ENCODE results near the gene C1orf116.
A peak's percentile ranks its signal among the peaks of the same experiment; 100 is the strongest.
"Not testable (repeated sequence)": the region's sequence is repeated elsewhere in the genome, so short reads cannot be mapped to it uniquely, and the experiment has no call there.

C1orf116 gene

GRCh38 chr1:207058878-207059867 lies 26.6 kb upstream of the C1orf116 start:
- DNase-seq: no peak

- DNase-seq: no peak
Measured at GRCh38 chr1:207058252-207058651, 25.7 kb upstream of the C1orf116 start.

DNA sequence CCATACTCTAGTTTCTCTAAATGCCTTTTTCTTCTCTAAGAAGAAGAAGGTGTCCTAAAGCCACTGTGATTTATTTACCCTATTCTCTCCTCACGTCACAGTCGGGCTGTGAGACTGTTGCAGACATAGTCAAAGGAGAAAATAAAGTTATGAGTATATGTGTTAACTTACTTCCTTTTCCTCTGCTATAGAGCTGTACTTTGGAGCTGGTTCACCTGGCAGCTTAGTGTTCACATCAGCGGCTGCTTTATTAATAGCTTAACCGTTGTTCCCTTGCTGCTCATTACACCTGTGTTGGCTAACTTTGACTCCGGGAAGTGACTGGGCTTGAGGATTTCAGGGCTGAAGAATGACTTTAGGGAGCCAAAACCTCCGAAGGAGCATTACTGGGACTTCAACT lies 24.1 kb upstream of the C1orf116 start:
- no peak for DNase-seq

- DNase-seq: no peak
Measured at GRCh38 chr1:207055386-207056001, 22.9 kb upstream of the C1orf116 start.

DNA sequence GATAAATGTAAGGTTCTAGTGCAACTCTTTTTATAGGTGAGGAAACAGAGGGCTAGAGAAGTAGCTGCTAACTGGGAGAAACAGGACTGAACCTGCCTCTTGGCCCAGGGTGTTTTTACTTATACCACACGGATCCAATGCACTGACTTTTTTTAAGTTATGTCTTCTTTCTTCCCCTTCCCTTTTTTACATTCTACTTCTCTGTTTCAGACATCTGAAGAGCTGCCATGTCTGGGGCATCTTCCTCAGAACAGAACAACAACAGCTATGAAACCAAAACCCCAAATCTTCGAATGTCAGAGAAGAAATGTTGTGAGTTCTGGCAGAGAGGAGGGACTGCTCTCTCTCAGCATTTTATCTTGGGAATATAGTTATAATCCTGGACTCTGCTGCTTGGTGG lies 21.9 kb upstream of the C1orf116 start:
- no peak for DNase-seq

DNA sequence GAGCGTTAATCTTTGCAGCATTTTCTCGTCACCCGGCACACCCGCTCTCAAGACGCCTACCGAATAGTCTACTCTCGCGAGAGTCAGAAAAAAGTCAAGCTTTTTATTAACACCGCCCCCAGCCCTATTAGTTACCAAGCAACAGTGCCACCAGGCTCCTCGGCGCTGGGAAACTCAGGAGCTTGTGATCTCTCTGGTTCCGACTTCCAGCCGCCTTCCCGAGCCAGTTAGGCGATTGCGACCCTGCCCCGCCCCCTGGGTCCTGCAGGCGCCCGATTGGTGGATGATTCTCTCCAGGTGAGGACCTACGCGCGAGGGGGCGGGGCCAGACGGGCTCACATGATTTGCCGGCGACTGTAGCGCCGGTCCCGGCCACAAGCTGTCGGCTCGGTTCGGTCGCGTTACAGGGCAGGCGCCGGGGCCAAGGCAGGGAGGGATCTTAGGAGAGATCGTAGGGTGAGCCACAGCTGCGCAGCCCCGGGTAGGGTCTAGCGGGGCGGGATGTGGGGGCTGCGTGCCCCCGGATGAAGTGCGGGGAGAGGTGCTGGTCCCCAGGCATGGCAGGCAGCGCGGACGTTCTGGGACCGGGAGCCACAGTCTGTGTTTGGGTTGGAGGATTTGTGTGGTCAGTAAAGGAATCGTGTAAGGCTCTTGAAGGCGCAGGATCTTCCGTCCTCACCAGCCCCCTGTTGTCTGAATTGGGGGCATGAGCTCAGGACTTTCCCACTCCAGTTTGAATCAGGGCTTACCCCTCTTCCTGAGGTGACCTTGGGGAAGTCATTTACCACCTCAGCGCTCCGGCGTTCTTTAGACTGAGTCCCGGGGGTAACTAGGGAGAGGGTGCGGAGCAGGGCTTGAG lies 20.6 kb upstream of the C1orf116 start, which contains the start of gene PFKFB2:
TSS of gene PFKFB2 (plus strand) at position 365 of the 859 bp plus-strand sequence. CDS start 1,443 bp downstream, outside the sequence.
- DNase-seq: peak; percentile 95

DNA sequence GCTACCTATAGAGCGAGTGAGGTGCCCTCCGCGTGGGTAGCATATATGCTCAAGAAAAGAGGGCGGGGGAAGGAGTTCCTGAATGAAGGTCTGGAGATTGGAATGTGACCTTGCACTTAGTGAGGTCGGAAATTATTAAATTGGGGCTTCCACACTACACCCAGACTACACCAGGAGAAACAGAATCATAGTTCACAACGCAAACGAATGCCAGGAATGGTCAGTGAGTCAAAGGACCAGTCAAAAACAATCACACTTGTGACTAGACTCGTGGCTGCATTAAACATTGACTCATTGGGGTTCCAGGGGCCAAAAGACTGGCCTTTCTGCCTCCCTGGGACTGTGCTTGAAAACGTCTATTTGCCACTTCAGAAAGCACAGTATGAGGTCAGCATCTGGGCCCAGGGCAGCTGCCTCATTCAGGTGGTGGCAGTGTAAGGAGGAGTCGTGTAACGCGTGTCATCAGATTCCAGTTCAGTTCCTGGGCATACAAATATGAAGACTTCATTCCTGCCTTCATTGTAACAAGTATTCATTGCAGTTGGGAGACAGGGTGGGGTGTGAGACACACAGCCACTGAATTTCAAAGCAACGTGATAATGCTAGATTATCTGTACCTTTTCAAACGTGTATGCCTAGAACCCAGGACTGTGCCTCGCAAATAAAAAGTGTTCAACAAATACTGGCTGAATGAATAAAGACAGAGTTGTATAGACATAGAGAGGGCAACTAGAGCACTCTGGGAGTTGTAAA lies 18.8 kb upstream of the C1orf116 start, which contains the start of gene YOD1:
TSS of gene YOD1 (minus strand) at position 18 of the 753 bp plus-strand sequence. CDS start 178 bp downstream, outside the sequence.
- DNase-seq: no peak

- DNase-seq: peak; percentile 93
Measured at GRCh38 chr1:207050480-207051190, 18.1 kb upstream of the C1orf116 start.

GRCh38 chr1:207049974-207050391 lies 17.4 kb upstream of the C1orf116 start:
- peak; percentile 71 for DNase-seq

GRCh38 chr1:207049514-207049913 lies 17.0 kb upstream of the C1orf116 start:
- DNase-seq: no peak

DNA sequence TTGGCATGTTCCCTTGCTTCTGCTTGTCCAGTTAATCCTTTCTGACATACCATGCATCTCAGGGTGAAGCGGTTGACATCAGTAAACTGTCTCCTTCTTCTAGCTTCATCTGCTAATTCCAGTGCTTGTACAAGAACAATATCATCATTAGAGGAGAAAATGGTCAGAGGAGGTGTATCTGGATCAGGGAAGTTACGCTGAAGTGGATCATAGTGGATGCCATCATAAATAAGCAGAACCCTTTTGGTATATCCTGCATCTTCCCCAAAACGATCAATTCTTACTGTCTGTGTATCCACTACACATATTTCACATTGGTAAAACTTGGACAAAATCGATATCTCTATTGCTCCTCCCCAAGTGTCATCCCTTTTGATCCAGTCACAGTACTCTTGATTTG lies 16.5 kb upstream of the C1orf116 start:
- no peak for DNase-seq

GRCh38 chr1:207048041-207048440 lies 15.5 kb upstream of the C1orf116 start:
- no peak for DNase-seq

DNA sequence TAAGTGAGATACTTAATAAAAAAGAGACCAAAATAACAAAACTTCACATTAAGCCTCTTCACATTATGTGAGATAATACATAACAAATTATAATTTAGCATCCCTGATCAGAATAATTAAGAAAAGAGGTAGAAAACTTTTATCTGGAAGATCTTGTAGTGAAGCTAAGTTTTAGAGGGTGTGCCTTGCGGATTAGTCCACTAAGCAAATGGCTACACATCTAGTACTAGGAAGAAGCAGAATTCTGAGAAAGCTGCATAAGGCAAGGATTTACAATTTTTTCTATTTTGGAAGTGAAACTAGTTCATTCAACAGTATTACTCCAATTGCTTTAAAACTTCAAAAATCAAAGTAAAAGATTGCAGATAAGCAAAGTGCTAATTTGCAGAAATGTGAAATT lies 14.9 kb upstream of the C1orf116 start:
- no peak for DNase-seq

GRCh38 chr1:207045453-207045852 lies 12.9 kb upstream of the C1orf116 start:
- DNase-seq: no peak

DNA sequence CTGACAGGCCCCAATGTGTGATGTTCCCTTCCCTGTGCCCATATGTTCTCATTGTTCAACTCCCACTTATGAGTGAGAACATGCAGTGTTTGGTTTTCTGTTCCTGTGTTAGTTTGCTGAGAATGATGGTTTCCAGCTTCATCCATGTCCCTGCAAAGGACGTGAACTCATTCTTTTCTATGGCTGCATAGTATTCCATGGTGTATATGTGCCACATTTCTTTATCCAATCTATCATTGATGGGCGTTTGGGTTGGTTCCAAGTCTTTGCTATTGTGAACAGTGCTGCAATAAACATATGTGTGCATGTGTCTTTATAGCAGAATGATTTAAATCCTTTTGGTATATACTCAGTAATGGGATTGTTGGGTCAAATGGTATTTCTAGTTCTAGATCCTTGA lies 8.8 kb upstream of the C1orf116 start:
- not testable (repeated sequence) for DNase-seq

DNA sequence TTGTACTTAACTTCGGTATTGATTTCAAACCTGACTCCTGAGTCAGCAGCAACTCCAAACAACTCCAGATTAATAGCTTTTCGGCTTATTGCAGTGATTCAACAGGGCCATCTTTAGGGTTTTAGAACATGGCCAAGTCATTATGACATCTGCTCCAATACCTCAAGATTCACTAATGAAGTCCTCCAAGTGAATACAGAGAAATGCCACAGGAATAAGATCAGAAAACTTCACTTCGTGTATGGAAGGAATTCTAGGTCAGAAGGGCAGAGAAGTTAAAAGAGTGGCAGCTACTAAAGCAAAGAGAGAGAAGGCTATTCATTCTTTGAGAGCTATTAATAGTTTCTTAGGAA lies 7.6 kb upstream of the C1orf116 start:
- no peak for DNase-seq

DNA sequence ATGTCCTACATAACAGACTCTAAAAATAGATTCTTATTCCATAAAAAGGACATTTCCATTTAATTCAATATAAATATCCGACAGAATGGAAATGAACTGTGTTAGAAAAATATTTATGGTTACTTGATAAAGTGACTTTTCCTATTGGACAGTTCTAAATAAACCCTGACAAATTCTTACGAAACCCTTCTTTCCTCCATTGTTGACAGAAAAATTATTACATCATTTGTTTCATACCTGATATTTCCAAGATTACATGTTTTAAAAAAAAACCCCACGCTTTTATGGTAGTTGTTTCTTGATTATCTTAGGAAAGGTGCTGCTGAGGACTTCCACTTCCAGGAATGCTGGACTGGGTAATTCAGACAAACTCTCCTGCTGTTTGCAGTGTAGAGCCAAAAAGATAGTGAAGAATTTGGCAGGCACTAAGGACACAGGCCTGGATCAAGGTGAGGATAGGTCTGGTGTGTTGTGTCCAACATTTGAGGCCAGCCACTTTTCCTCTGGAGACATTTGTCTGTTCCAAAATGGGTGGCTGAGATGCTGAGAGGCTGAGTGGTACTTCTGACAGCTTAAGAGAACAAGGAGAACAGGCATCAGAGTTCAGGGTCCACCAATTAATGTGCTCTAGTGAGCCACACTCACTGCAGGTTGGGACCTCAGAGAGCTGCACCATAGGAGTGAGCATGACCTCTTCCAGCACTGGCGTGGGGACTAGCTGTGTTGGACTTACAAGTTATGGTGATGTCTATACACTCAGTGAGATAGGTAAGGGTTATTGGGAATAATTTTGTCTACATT lies 7.0 kb upstream of the C1orf116 start:
- no peak for DNase-seq

DNA sequence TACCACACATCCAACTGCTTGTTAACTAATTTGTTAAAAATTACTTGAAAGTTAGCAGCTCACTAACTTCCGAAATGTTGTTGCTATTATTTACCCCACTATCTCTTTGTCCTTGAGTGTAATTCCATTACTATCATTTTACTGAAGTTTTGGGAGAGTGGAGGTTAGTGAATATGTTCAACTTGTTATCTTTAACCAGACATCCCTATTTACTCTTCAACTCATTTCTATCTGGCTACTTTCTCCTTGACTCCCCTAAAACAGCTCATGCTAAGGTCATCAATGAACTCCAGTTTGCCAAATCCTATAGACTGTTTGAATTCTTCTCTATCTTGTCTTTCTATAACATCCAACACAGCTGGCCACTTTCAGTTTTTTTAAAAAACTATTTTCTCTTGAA lies 4.3 kb upstream of the C1orf116 start:
- DNase-seq: no peak

DNA sequence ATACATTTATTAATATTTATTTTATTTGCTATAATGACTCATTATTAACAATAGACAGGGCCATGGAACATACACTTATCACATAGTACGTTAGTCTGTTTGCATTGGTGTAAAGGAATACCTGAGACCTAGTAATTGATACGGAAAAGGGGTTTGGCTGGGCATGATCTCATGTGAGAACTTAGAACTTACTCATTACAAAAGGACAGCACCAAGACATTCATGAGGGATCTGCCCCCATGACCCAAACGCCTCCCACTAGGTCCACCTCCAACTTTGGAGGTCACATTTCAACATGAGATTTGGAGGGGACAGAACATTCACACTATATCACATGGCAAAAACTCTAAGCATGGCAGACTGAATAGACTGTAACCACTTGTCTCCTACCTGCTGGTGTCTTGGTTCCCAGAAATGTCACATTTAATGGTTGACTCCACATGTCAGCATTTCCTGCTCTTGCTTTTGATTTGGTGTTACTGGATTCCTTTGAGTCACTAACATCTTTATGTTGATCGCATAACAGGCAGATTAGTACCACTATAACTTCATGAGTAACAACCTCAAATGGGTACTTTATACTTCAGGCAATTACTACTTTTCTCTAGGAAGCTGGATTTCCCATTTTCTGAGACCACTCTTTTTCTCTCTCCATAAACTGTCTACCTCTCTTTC lies 3.5 kb upstream of the C1orf116 start:
- DNase-seq: no peak

GRCh38 chr1:207034998-207035397 lies 2.4 kb upstream of the C1orf116 start:
- no peak for DNase-seq
